IPS-20b (cell line): ENCODE results near the gene DAB2IP.
"Not testable (repeated sequence)": the region's sequence is repeated elsewhere in the genome, so short reads cannot be mapped to it uniquely, and the experiment has no call there.

Source experiments
- H3K27ac ChIP-seq: one replicate; pipeline ENCODE4 v1.5.1; 2013; ENCODE audit warnings: low read length
- H3K27me3 ChIP-seq: 2 replicates; pipeline ENCODE4 v1.6.1; 2013; ENCODE audit warnings: mild to moderate bottlenecking, low read length, inconsistent platforms; ENCODE audit not compliant: insufficient read depth
- H3K36me3 ChIP-seq: 2 replicates; pipeline ENCODE4 v1.6.1; 2013; ENCODE audit warnings: low read depth, mild to moderate bottlenecking, inconsistent platforms, low read length, moderate library complexity; ENCODE audit not compliant: insufficient read depth
- H3K4me1 ChIP-seq: 2 replicates; pipeline ENCODE4 v1.6.1; 2013; ENCODE audit warnings: mild to moderate bottlenecking, control low read depth, inconsistent platforms, low read length, moderate library complexity; ENCODE audit not compliant: insufficient read depth
- H3K4me3 ChIP-seq: 2 replicates; pipeline ENCODE4 v1.5.1; 2013; ENCODE audit warnings: mild to moderate bottlenecking, low read length, inconsistent platforms
- H3K9ac ChIP-seq: 2 replicates; pipeline ENCODE4 v1.6.1; 2013; ENCODE audit warnings: low read depth, mild to moderate bottlenecking, inconsistent platforms, low read length, moderate library complexity
- H3K9me3 ChIP-seq: 2 replicates; pipeline ENCODE4 v1.6.1; 2013; ENCODE audit warnings: mild to moderate bottlenecking, low read depth, low read length, inconsistent platforms; ENCODE audit not compliant: insufficient read depth

DAB2IP gene

GRCh38 chr9:121616123-121616755 is 35.2 kb upstream of the DAB2IP start:
- Histone ChIP-seq H3K27ac (no peak overlapping the region), H3K36me3 (no peaks in the 10 kb centered on the region), H3K9ac (no peak overlapping the region)

GRCh38 chr9:121618504-121618903 is 32.9 kb upstream of the DAB2IP start:
- Histone ChIP-seq H3K27ac (no peak overlapping the region), H3K36me3 (no peaks in the 10 kb centered on the region), H3K4me3 (no peak overlapping the region), H3K4me1 (peaks cover under 1% of the 10 kb centered on the region; the same call in 1 of the 2 replicates), H3K27me3 (no peaks in the 10 kb centered on the region), H3K9me3 (no peaks in the 10 kb centered on the region), H3K9ac (no peak overlapping the region)

More at GRCh38 chr9:121616123-121616755, 35.2 kb upstream of the DAB2IP start:
- Histone ChIP-seq H3K4me3 (no peak overlapping the region), H3K4me1 (peaks cover 9% of the 10 kb centered on the region; the same call in 1 of the 2 replicates), H3K27me3 (no peaks in the 10 kb centered on the region), H3K9me3 (no peaks in the 10 kb centered on the region)

- not testable (repeated sequence) for H3K27me3 ChIP-seq, H3K36me3 ChIP-seq, H3K9me3 ChIP-seq, H3K9ac ChIP-seq, H3K27ac ChIP-seq, H3K4me1 ChIP-seq, H3K4me3 ChIP-seq
These were observed 32.5 kb upstream of the DAB2IP start for GRCh38 chr9:121618910-121619309.

GRCh38 chr9:121619545-121620324 is 31.7 kb upstream of the DAB2IP start:
- Histone ChIP-seq H3K4me1 (no peaks in the 10 kb centered on the region), H3K4me3 (no peak overlapping the region), H3K36me3 (no peaks in the 10 kb centered on the region), H3K9ac (no peak overlapping the region), H3K27me3 (no peaks in the 10 kb centered on the region), H3K9me3 (no peaks in the 10 kb centered on the region), H3K27ac (no peak overlapping the region)

DNA sequence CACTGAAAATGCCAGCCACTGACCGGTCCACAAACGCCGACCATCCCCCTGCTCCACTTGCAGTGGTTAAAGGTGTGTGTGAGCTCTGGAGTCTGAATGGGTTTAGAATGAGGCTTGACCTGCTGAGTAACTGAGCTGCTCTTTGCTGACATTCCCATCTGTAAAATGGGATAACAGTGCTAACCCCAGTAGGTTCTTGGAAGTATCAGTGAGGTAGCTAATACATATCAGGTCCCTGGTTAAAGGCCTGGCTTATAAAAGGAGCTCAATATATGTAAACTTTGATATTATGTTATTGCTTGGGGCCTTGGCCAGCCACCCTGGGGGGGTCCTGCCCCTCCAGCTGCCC is 31.1 kb upstream of the DAB2IP start:
- Histone ChIP-seq H3K27ac (no peak overlapping the region), H3K27me3 (no peaks in the 10 kb centered on the region), H3K9ac (no peak overlapping the region), H3K36me3 (no peaks in the 10 kb centered on the region), H3K4me3 (no peak overlapping the region), H3K9me3 (no peaks in the 10 kb centered on the region), H3K4me1 (no peaks in the 10 kb centered on the region)

- Histone ChIP-seq H3K27ac (no peak overlapping the region), H3K4me1 (no peaks in the 10 kb centered on the region), H3K9me3 (no peaks in the 10 kb centered on the region), H3K36me3 (no peaks in the 10 kb centered on the region), H3K27me3 (no peaks in the 10 kb centered on the region), H3K9ac (no peak overlapping the region), H3K4me3 (no peak overlapping the region)
These were observed 30.5 kb upstream of the DAB2IP start for GRCh38 chr9:121620777-121621449.

- H3K4me3 ChIP-seq: no peak overlapping the region
- H3K9me3 ChIP-seq: no peaks in the 10 kb centered on the region
- H3K27ac ChIP-seq: no peak overlapping the region
- H3K27me3 ChIP-seq: no peaks in the 10 kb centered on the region
- no peak overlapping the region for H3K9ac ChIP-seq
- no peaks in the 10 kb centered on the region for H3K4me1 ChIP-seq
- no peaks in the 10 kb centered on the region for H3K36me3 ChIP-seq
These were observed 28.8 kb upstream of the DAB2IP start for GRCh38 chr9:121622387-121623203.

DNA sequence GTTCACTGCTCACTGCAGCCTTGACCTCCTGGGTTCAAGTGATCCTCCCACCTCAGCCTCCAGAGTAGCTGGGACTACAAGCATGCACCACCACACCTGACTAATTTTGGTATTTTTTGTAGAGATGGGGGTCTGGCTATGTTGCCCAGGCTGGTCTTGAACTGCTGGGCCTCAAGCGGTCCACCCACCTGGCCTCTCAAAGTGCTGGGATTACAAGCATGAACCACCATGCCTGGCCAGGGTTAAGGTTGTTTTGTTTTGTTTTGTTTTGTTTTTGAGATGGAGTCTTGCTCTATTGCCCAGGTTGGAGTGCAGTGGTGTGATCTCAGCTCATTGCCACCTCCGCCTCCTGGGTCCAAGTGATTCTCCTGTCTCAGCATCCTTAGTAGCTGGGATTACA is 28.0 kb upstream of the DAB2IP start:
- H3K27ac ChIP-seq, H3K9ac ChIP-seq, H3K27me3 ChIP-seq, H3K36me3 ChIP-seq, H3K4me1 ChIP-seq, H3K9me3 ChIP-seq, H3K4me3 ChIP-seq: not testable (repeated sequence)

DNA sequence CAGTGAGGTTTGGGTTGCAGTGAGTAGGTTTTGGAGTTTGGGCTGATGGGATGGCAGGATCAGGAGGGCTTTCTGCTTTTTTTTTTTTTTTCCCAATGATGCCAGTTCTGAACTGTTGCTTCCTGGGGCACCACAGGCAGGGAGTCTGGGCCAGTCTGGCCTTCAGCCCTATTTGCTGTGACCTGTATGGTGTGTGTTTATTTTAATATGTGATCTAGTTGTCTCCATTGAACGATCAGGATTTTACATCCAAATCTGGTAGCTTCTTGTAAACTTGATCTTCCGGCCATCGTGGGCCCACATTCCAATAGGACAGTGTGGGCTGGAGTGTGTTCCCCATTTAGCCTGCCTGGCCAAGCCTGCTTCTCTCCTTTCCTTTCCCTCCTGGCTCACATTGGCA is 25.8 kb upstream of the DAB2IP start:
- H3K9ac ChIP-seq: no peak overlapping the region
- H3K27ac ChIP-seq: no peak overlapping the region
- no peaks in the 10 kb centered on the region for H3K36me3 ChIP-seq
- no peaks in the 10 kb centered on the region for H3K27me3 ChIP-seq
- H3K4me1 ChIP-seq: no peaks in the 10 kb centered on the region
- no peaks in the 10 kb centered on the region for H3K9me3 ChIP-seq
- no peak overlapping the region for H3K4me3 ChIP-seq

GRCh38 chr9:121626012-121626411 is 25.4 kb upstream of the DAB2IP start:
- no peaks in the 10 kb centered on the region for H3K36me3 ChIP-seq
- no peaks in the 10 kb centered on the region for H3K9me3 ChIP-seq
- H3K4me3 ChIP-seq: no peak overlapping the region
- H3K9ac ChIP-seq: no peak overlapping the region
- no peaks in the 10 kb centered on the region for H3K4me1 ChIP-seq
- H3K27ac ChIP-seq: no peak overlapping the region
- H3K27me3 ChIP-seq: no peaks in the 10 kb centered on the region

GRCh38 chr9:121627427-121627826 is 24.0 kb upstream of the DAB2IP start:
- Histone ChIP-seq H3K27me3 (no peaks in the 10 kb centered on the region), H3K36me3 (no peaks in the 10 kb centered on the region), H3K27ac (no peak overlapping the region)

More at GRCh38 chr9:121627427-121627826, 24.0 kb upstream of the DAB2IP start:
- H3K4me3 ChIP-seq: no peak overlapping the region
- H3K4me1 ChIP-seq: no peaks in the 10 kb centered on the region
- no peaks in the 10 kb centered on the region for H3K9me3 ChIP-seq
- no peak overlapping the region for H3K9ac ChIP-seq
